ENCODE results near the gene SFTPD. TPM values are rescaled to one million over a fixed set of nuclear protein-coding genes. Genes with fewer than 3 reads are reported as not detected.
"Not testable (repeated sequence)": the region's sequence is repeated elsewhere in the genome, so short reads cannot be mapped to it uniquely, and the experiment has no call there.

SFTPD gene
- total and polyA plus RNA-seq, 2 donors (not counting 1 experiment from before 2014, with no cell fraction given), result not detected

DNA sequence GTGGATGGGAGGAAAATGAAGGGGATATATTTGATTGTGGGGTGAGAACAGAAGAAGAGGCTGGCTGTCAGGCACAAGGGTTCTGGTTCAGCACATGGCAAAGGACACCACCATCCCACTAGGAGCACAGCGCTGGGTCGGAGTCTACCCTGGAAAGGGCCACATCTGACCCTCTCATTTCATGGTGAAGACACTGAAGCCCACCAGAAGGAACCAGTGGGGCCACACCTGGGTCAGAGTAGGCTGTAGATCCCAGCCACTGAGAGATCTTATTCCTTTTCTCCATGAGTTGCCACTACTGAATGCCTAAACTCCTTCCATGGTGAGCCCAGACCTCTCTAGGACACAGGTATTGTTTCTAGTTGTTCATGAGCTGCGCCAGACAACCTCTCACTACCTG is 25.8 kb downstream of the SFTPD start:
- no peak for TF ChIP-seq CTCF (conservative IDR thresholded peaks at IDR 0.05 in 1 of 2, IDR thresholded peaks at IDR 0.05 in 1 of 2; ENCODE audit: low read depth in 1 of 2, low read length in 2 of 2)
- TF ChIP-seq EZH2 (IDR thresholded peaks at IDR 0.05; ENCODE audit: low read length, missing control alignments), result no peak
- Histone ChIP-seq H3K79me2 (ENCODE audit: control insufficient read depth, insufficient read depth, low read length) (no peaks in the 10 kb centered on the region), H3K4me3 (replicated peaks in 1 of 4; ENCODE audit: control extremely low read depth in 1 of 4, insufficient read depth in 1 of 4, low read depth in 3 of 4, low read length in 4 of 4) (no peak overlapping the region), H2AFZ (ENCODE audit: low read length) (no peak overlapping the region), H3K36me3 (ENCODE audit: control insufficient read depth, insufficient read depth, low read length) (no peaks in the 10 kb centered on the region), H3K9me3 (ENCODE audit: control insufficient read depth, insufficient read depth, low read depth, low read length) (no peaks in the 10 kb centered on the region), H3K4me2 (ENCODE audit: extremely low read depth, insufficient read depth, low read length) (no peak overlapping the region), H3K9ac (ENCODE audit: insufficient read depth, low read length) (no peak overlapping the region), H3K27ac (ENCODE audit: insufficient read depth, low read length) (no peak overlapping the region), H4K20me1 (ENCODE audit: control insufficient read depth, extremely low read depth, insufficient read depth, low read length) (no peaks in the 10 kb centered on the region), H3K4me1 (ENCODE audit: control insufficient read depth, extremely low read depth, insufficient read depth, low read length) (no peaks in the 10 kb centered on the region), H3K27me3 (ENCODE audit: control insufficient read depth, insufficient read depth, low read length) (peaks cover 6% of the 10 kb centered on the region)
- DNase-seq (ENCODE audit: low read depth in 2 of 2), result no peak

GRCh38 chr10:79922011-79922412 is 26.9 kb downstream of the SFTPD start:
- H3K27me3 ChIP-seq (ENCODE audit: control insufficient read depth, insufficient read depth, low read length); H3K4me3 ChIP-seq (replicated peaks in 1 of 4; ENCODE audit: control extremely low read depth in 1 of 4, insufficient read depth in 1 of 4, low read depth in 3 of 4, low read length in 4 of 4); H3K9me3 ChIP-seq (ENCODE audit: control insufficient read depth, insufficient read depth, low read depth, low read length); H3K4me2 ChIP-seq (ENCODE audit: extremely low read depth, insufficient read depth, low read length); H3K27ac ChIP-seq (ENCODE audit: insufficient read depth, low read length); H3K36me3 ChIP-seq (ENCODE audit: control insufficient read depth, insufficient read depth, low read length); H3K79me2 ChIP-seq (ENCODE audit: control insufficient read depth, insufficient read depth, low read length); H4K20me1 ChIP-seq (ENCODE audit: control insufficient read depth, extremely low read depth, insufficient read depth, low read length); DNase-seq (ENCODE audit: low read depth in 2 of 2); H3K4me1 ChIP-seq (ENCODE audit: control insufficient read depth, extremely low read depth, insufficient read depth, low read length); H2AFZ ChIP-seq (ENCODE audit: low read length); H3K9ac ChIP-seq (ENCODE audit: insufficient read depth, low read length): not testable (repeated sequence)

DNA sequence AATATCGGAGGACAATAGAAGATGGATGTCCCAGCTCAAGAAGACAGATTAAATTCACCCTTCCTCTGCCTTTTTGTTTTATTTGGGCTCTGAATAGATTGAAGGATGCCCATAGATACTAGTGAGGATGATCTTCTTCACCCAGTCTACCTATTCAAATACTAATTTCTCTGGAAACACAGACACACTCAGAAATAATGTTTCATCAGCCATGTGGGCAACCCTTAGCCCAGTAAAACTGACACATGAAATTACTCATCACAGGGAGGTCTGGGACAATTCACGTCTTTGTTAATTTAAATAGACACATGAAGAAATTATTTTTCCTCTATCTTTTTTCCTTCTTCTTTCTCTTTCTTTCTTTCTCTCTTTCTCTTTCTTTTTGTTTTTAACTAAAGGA is 33.1 kb downstream of the SFTPD start:
- DNase-seq (ENCODE audit: low read depth in 2 of 2); H3K27me3 ChIP-seq (ENCODE audit: control insufficient read depth, insufficient read depth, low read length); H3K4me2 ChIP-seq (ENCODE audit: extremely low read depth, insufficient read depth, low read length); H3K4me1 ChIP-seq (ENCODE audit: control insufficient read depth, extremely low read depth, insufficient read depth, low read length); H3K9ac ChIP-seq (ENCODE audit: insufficient read depth, low read length); H3K9me3 ChIP-seq (ENCODE audit: control insufficient read depth, insufficient read depth, low read depth, low read length); H3K4me3 ChIP-seq (replicated peaks in 1 of 4; ENCODE audit: control extremely low read depth in 1 of 4, insufficient read depth in 1 of 4, low read depth in 3 of 4, low read length in 4 of 4); H3K36me3 ChIP-seq (ENCODE audit: control insufficient read depth, insufficient read depth, low read length); H3K79me2 ChIP-seq (ENCODE audit: control insufficient read depth, insufficient read depth, low read length); H2AFZ ChIP-seq (ENCODE audit: low read length); H3K27ac ChIP-seq (ENCODE audit: insufficient read depth, low read length); H4K20me1 ChIP-seq (ENCODE audit: control insufficient read depth, extremely low read depth, insufficient read depth, low read length): not testable (repeated sequence)

GRCh38 chr10:79914512-79914911 is 34.4 kb downstream of the SFTPD start:
- H2AFZ ChIP-seq (ENCODE audit: low read length); H3K36me3 ChIP-seq (ENCODE audit: control insufficient read depth, insufficient read depth, low read length); H3K9me3 ChIP-seq (ENCODE audit: control insufficient read depth, insufficient read depth, low read depth, low read length); H3K4me1 ChIP-seq (ENCODE audit: control insufficient read depth, extremely low read depth, insufficient read depth, low read length); H3K27ac ChIP-seq (ENCODE audit: insufficient read depth, low read length); H3K79me2 ChIP-seq (ENCODE audit: control insufficient read depth, insufficient read depth, low read length); H3K9ac ChIP-seq (ENCODE audit: insufficient read depth, low read length); H4K20me1 ChIP-seq (ENCODE audit: control insufficient read depth, extremely low read depth, insufficient read depth, low read length); H3K27me3 ChIP-seq (ENCODE audit: control insufficient read depth, insufficient read depth, low read length); H3K4me3 ChIP-seq (replicated peaks in 1 of 4; ENCODE audit: control extremely low read depth in 1 of 4, insufficient read depth in 1 of 4, low read depth in 3 of 4, low read length in 4 of 4); H3K4me2 ChIP-seq (ENCODE audit: extremely low read depth, insufficient read depth, low read length): not testable (repeated sequence)
- DNase-seq (ENCODE audit: low read depth in 2 of 2), result peak in 1 of 2 donors; percentile 36

Data from fibroblast of lung (primary cell).